ENCODE results near the gene WTAP.

The WTAP gene

GRCh38 chr6:159805440-159806020 is 78.2 kb downstream of the WTAP start:
- no peak for DNase-seq (ENCODE audit: low read depth, low spot score)
